PC-9 (cell line): ENCODE results near the gene TRPM6.

Experiments
- EZH2 ChIP-seq: fragments of 200-600 bp; sonication (generic); IDR thresholded peaks from 2 replicates; pipeline ENCODE4 v1.8.0; 2017; ENCODE audit warnings: antibody characterized with exemption, low read depth
- TF ChIP-seq, protein P1 (sequence below): fragments of 200-600 bp; sonication (generic); conservative IDR thresholded peaks from 2 replicates; pipeline ENCODE4 v1.6.1; 2017; ENCODE audit warnings: mixed run types, antibody characterized with exemption, mild to moderate bottlenecking, moderate library complexity

DNA sequence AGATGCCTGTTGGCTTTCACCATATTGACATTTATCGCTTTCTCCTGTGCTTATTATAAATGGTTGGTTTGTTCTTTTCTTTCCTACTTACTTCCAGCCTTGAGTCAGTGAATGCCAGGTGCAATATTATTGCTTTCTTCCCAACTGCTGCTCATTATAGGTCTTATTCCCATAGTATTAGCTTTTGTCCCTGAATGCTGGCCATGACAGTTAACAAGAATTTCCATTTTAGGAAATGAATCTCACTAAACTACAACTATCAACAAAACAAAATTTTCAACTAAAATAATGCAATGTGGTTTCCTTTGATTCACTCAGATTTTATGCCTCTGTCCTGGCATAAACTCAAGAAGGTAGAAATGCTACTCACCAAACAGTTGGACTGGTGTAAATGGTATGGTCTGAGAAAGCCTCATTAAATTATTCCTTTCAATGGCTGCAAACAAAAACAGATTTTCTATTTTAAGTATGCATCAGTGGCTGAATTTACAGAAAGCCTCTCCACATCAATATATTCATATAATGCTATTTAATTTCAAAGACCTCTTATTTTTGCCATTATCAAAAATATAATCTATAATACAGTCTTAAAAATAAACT lies 145.4 kb downstream of the TRPM6 start:
- TF ChIP-seq, protein P1, sequence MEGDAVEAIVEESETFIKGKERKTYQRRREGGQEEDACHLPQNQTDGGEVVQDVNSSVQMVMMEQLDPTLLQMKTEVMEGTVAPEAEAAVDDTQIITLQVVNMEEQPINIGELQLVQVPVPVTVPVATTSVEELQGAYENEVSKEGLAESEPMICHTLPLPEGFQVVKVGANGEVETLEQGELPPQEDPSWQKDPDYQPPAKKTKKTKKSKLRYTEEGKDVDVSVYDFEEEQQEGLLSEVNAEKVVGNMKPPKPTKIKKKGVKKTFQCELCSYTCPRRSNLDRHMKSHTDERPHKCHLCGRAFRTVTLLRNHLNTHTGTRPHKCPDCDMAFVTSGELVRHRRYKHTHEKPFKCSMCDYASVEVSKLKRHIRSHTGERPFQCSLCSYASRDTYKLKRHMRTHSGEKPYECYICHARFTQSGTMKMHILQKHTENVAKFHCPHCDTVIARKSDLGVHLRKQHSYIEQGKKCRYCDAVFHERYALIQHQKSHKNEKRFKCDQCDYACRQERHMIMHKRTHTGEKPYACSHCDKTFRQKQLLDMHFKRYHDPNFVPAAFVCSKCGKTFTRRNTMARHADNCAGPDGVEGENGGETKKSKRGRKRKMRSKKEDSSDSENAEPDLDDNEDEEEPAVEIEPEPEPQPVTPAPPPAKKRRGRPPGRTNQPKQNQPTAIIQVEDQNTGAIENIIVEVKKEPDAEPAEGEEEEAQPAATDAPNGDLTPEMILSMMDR: no peak
- no peak for TF ChIP-seq EZH2
